GM12872 (cell line): Measurements from ENCODE around the gene OR51F1.

Source experiments
- CTCF ChIP-seq: IDR thresholded peaks from 3 replicates; pipeline ENCODE4 v1.5.1; 2011; ENCODE audit warnings: low read depth, mild to moderate bottlenecking, low read length, moderate library complexity; ENCODE audit not compliant: insufficient read depth

OR51F1 gene

GRCh38 chr11:4769838-4770237 lies at the start of gene OR51F1:
OR51F1 (minus strand) TSS chr11:4769938; CDS start chr11:4769938, 0 bp downstream.
- no peak for TF ChIP-seq CTCF

GRCh38 chr11:4809246-4809645 lies 39.5 kb upstream of the OR51F1 start:
- no peak for TF ChIP-seq CTCF

GRCh38 chr11:4808476-4808875 lies 38.7 kb upstream of the OR51F1 start:
- no peak for TF ChIP-seq CTCF

- no peak for TF ChIP-seq CTCF
Measured at GRCh38 chr11:4804280-4804679, 34.5 kb upstream of the OR51F1 start, which contains the start of gene OR52R1. OR52R1 (minus strand) TSS chr11:4804380; CDS start chr11:4804380, 0 bp downstream.

GRCh38 chr11:4798427-4799183 lies 28.9 kb upstream of the OR51F1 start:
- no peak for TF ChIP-seq CTCF

- TF ChIP-seq CTCF = no peak
Measured at GRCh38 chr11:4797206-4797605, 27.5 kb upstream of the OR51F1 start.

- TF ChIP-seq CTCF = no peak
Measured at GRCh38 chr11:4782454-4782853, 12.7 kb upstream of the OR51F1 start.
